Colon (tissue), 2 donors: ENCODE data around the gene UQCC5.

Experiments
- FAIRE-seq: peaks from 2 replicates; lab custom pipeline; 2012; peaks lifted over from hg19 to GRCh38; lab: Jason Lieb, UNC
- donor health status: control.
- donor health status: control.

UQCC5 gene

GRCh38 chr3:52536369-52537164 is at the start of gene UQCC5:
Gene UQCC5, plus strand, starts transcription at chr3:52536605. Its CDS starts 151 bp downstream, at chr3:52536756.
- FAIRE-seq: no peak

DNA sequence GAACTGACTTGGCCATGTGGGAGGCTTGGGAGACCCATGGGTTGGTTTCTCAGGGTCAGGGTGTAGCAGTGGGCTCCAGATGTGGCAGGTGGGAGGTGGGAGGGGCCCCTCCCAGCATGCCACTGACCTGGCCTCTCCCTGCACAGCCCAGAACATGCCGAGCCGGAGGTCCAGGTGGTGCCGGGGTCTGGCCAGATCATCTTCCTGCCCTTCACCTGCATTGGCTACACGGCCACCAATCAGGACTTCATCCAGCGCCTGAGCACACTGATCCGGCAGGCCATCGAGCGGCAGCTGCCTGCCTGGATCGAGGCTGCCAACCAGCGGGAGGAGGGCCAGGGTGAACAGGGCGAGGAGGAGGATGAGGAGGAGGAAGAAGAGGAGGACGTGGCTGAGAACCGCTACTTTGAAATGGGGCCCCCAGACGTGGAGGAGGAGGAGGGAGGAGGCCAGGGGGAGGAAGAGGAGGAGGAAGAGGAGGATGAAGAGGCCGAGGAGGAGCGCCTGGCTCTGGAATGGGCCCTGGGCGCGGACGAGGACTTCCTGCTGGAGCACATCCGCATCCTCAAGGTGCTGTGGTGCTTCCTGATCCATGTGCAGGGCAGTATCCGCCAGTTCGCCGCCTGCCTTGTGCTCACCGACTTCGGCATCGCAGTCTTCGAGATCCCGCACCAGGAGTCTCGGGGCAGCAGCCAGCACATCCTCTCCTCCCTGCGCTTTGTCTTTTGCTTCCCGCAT is 49.2 kb upstream of the UQCC5 start:
- no peak for FAIRE-seq

DNA sequence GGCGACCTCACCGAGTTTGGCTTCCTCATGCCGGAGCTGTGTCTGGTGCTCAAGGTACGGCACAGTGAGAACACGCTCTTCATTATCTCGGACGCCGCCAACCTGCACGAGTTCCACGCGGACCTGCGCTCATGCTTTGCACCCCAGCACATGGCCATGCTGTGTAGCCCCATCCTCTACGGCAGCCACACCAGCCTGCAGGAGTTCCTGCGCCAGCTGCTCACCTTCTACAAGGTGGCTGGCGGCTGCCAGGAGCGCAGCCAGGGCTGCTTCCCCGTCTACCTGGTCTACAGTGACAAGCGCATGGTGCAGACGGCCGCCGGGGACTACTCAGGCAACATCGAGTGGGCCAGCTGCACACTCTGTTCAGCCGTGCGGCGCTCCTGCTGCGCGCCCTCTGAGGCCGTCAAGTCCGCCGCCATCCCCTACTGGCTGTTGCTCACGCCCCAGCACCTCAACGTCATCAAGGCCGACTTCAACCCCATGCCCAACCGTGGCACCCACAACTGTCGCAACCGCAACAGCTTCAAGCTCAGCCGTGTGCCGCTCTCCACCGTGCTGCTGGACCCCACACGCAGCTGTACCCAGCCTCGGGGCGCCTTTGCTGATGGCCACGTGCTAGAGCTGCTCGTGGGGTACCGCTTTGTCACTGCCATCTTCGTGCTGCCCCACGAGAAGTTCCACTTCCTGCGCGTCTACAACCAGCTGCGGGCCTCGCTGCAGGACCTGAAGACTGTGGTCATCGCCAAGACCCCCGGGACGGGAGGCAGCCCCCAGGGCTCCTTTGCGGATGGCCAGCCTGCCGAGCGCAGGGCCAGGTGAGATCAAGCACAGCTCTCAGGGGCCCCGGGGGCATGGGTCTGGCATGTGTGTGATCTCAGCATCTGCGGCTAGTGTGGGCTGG is 48.4 kb upstream of the UQCC5 start:
- FAIRE-seq: no peak

GRCh38 chr3:52488746-52489145 is 47.7 kb upstream of the UQCC5 start:
- FAIRE-seq: no peak

- no peak for FAIRE-seq
Measured at GRCh38 chr3:52489453-52489852, 47.0 kb upstream of the UQCC5 start.

DNA sequence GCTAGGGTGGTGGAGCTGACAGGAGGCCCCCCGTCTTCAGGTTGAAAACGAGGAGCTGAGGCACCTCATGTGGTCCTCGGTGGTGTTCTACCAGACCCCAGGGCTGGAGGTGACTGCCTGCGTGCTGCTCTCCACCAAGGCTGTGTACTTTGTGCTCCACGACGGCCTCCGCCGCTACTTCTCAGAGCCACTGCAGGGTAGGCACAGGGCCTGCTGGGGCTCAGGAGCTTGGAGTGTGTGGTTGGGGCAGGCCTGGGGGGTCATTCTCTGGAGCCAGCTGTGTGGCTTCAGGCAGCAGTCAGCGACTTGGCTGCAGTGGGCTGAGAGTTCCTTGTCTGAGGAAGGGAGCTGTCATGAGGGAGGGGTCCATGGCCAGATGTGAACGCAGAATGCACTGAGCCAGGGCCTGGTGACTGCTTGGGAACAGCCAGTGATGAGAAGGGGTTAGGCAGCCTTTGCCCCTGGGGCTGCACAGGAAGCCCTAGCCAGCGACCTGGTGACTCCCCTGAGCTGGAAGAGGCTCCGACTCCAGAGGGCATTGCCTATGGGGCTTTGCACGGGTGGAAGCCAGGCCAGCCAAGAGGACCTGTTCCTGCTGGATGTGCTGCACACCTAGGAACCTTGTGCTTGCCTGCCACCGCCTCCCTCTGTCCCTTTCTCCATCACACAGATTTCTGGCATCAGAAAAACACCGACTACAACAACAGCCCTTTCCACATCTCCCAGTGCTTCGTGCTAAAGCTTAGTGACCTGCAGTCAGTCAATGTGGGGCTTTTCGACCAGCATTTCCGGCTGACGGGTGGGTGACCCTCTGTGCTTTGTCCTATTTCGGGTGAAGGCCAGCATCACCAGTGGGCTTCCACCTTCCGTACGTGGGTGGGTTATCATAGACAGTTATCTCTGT is 46.1 kb upstream of the UQCC5 start:
- FAIRE-seq: no peak

DNA sequence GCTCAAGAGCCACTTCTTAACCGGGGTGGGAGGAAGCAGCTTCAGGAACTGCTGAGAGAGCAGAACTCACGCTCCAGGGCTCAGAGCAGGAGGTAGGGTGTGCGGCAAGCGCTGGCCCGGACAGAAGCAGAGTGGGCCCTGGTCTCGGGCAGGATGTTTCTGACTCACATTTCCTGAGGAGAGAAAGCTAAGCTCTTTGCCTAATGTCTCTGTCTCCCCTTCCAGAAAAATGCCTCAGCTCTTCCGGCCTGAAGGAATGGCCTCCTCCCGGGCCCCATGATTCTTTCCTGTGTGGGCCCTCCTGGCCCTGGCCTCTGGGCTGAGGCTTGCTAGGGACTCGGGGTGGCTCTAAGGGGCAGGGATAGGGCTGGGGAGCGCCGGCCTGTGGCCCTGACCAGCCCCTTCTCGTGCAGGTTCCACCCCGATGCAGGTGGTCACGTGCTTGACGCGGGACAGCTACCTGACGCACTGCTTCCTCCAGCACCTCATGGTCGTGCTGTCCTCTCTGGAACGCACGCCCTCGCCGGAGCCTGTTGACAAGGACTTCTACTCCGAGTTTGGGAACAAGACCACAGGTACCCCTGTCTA is 45.4 kb upstream of the UQCC5 start:
- no peak for FAIRE-seq

GRCh38 chr3:52492059-52492458 is 44.3 kb upstream of the UQCC5 start:
- no peak for FAIRE-seq

DNA sequence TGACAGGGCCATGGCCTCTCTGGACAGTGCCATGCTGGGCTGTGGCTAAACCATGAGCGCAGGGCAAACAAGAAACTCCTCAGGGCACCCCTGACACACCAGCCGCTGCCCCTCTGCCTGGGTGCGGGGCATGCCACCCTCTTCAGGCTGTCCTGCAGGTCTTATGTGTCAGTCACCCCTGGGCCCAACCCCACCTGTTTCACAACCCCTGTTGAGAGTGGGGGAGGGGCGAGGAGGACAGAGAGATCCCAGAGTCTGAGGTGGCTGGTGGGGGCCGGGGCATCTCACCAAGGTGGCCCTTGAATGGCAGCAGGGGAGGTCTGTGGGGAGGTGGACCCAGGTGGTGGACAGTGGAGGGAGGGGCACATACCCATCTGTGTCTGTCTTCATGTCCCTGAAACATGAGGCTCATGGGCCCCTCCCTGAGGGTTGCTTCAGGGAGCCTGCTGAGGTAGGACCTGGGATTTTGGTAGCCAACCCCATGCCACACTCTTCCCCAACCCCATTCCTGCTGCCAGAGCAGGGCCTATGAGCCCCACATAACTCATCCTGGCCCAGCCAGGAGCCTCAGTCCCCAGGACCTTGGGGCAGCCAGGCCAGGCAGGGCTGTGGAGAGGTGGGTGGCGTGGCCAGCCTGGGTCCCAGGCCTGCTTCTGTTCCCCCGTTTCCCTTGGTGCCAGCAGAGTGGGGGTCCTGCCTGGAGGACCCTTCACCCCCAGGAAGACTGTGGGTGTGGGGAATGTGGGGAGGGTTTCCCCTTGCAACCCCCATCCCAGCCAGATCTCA is 43.0 kb upstream of the UQCC5 start:
- FAIRE-seq: no peak

DNA sequence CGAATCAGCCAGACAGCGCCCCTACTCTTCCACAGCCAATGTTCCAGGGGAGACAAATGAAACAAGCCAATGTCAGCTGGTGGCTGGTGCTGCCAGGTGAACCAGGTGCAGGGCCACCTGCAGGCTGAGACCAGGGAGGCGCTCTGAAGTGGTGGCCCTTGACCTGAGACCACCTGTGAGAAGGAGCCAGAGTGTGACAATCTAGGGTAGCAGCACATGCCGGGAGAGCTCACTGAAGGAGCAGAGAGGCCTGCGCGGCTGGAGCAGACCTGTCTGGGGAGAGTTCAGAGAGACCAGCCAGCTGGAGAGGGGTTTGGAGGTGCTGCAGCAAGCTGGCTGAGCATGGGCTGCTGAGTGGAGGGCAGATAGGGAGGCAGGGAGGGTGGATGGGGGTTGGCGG is 42.0 kb upstream of the UQCC5 start:
- FAIRE-seq: no peak

GRCh38 chr3:52494886-52495495 is 41.4 kb upstream of the UQCC5 start, which contains the start of gene STAB1:
Gene STAB1, plus strand, starts transcription at chr3:52495338. Its CDS starts 76 bp downstream, at chr3:52495414.
- no peak for FAIRE-seq

DNA sequence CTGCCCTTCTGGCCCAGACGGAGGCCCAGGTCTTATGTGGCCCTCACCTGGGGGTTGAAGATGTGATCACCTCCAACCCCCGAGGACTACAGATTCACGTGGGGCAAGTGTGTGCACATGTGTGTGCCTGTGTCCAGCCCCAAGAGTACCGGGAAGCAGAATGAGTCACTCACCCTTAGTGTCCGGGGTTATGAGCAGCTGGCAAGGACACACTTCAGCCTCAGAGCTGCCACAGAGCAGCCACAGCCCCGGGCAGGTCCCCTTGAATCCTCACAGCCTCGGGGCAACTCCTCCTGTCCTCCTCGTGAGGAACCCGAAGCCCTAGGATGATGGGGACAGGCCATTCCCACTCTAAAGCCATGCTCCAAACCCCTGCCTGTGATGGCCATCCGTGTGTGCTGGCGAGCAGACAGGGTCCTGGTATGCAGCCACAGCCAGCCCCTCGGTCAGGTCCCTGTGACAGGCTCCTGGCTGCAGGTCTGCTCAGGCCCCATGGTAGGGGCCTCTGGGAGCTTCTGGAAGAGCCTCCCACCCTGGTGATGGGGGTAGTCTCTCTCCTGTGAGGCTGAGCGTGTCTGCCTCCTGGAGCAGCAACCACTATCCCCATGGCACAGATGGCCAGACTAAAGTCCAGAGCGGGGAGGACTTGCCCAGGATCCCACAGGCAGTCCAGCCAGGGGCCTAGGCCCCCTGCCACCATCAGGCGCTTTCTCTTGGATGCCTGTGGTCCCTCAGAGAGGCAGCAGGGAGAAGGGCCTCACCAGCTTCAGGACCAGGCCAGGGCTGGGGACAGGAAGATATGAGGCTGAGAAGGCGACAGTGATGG is 40.4 kb upstream of the UQCC5 start:
- FAIRE-seq: no peak

DNA sequence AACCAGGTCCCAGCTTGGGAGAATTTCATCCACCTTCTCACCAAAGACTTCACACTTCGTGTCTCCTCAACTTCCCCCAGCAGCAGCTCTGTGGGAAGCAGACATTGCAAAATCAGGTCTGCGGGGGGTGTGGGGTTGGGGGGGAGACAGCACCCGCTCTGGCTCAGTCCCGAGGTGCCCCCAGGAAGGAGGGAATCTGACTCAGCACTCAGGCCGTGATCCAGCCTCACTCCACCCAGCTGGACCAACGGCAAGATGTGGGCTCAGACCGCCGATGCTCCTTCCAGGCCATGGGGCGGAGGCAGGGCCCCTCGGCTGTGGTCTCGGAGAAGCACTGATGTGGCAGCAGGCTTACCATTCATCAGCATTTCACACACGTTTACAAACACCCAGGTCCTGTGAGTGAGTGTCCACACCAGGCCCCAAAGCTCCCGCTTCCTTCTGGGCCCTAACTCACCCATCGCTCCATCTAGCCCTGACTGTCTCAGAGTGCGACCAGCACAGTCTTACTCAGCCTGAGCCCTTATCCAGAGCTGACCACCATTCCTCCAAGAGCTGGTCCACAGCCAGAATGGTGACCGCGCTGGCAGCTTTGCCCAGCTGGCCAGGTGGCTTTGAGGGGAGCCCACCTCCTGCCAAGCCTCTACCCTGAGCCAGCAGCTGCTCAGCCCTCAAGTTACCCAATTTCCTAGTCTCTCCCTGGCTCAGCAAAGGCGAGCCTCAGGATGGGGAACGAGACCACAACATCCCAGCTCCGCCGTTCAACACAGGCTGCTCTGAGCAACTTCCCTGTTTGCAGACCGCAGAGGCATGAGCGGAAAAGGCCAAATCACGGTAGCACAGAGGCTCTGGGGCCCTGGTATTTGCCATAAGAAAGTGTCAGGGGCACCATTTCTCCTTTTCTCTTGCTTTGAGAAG is 38.0 kb upstream of the UQCC5 start:
- no peak for FAIRE-seq

DNA sequence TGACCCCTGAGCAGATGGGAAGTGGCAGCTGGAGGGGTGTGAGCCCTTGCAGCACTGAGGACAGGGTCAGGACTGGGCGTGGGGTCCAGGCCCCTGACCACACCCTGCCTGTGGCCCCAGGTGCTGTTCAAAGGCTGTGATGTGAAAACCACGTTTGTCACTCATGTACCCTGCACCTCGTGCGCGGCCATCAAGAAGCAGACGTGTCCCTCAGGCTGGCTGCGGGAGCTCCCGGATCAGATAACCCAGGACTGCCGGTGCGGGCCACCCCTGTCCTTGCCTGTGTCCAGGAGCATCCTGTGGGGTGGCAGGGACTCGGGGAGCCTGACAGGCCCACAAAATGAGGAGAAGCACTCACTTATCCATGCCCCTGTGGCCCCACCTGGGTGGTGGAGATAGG is 35.4 kb upstream of the UQCC5 start:
- FAIRE-seq: no peak

- FAIRE-seq: no peak
Measured at GRCh38 chr3:52502001-52502400, 34.4 kb upstream of the UQCC5 start.

DNA sequence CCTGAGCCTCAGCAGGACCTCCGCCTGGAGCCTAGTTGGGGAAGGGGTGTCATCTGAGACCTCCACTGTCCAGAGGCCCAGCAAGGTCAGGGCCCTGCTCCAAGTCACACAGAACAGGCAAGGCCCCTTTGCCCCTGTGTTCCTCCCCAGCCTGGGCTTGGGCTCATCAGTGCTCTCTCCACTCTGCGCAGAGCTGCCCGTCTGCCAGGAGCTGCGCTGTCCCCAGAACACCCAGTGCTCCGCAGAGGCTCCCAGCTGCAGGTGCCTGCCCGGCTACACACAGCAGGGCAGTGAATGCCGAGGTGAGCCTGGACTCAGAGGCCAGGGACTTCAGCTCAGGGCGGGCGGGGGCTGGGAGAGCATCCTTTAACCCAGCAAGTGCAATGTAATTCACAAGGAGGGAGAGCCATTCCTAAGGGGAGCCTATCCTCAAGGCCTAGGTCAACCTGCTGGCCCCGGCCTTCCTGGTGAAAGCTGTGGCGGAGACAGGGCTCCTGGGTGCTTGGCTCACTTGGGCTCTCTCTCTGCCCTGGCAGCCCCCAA is 33.5 kb upstream of the UQCC5 start:
- no peak for FAIRE-seq

GRCh38 chr3:52503788-52504424 is 32.5 kb upstream of the UQCC5 start:
- no peak for FAIRE-seq
